H1 (cell line): Measurements from ENCODE around the gene TPSAB1.

ENCODE experiments used
- SUZ12 ChIP-seq: fragments of 200-600 bp; sonication (generic); IDR thresholded peaks from 2 replicates; pipeline ENCODE4 v1.6.1; 2012; ENCODE audit warnings: mild to moderate bottlenecking, inconsistent platforms, low read length, moderate library complexity, mixed read lengths
- TF ChIP-seq, protein P1 (sequence below), 3 experiments: IDR thresholded peaks; 1 replicate in 2 of 3; 2 replicates in 1 of 3; pipeline versions ENCODE4 v1.5.1 to v1.6.1; 2011; ENCODE audit warnings: low read length in 3 of 3, mild to moderate bottlenecking in 3 of 3, inconsistent platforms in 2 of 3, low read depth in 1 of 3, moderate library complexity in 1 of 3; ENCODE audit not compliant: insufficient read depth in 1 of 3; ENCODE audit errors: control extremely low read depth in 1 of 3

DNA sequence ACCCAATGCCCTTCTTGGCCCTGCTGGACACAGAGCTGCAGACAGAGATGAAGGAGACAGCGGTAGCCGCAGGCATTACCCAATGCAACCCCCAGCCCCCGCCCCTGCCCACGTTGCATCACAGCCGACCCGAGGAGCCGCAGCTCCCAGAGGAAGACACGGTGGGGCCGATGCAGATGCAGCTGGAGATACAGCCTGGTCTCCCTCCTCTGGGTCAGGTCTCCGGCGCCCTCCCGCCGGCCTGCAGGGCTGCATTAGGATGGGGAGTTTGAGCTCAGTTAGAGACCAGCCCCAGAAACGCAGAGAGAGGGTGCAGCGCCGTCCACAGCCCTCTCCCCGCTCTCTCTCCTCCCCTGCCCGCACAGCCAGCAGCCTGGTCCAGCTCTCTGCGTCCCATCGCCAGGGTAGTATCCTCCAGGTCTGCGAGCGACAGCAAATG, 49.6 kb downstream of the TPSAB1 start:
- TF ChIP-seq, protein P1, sequence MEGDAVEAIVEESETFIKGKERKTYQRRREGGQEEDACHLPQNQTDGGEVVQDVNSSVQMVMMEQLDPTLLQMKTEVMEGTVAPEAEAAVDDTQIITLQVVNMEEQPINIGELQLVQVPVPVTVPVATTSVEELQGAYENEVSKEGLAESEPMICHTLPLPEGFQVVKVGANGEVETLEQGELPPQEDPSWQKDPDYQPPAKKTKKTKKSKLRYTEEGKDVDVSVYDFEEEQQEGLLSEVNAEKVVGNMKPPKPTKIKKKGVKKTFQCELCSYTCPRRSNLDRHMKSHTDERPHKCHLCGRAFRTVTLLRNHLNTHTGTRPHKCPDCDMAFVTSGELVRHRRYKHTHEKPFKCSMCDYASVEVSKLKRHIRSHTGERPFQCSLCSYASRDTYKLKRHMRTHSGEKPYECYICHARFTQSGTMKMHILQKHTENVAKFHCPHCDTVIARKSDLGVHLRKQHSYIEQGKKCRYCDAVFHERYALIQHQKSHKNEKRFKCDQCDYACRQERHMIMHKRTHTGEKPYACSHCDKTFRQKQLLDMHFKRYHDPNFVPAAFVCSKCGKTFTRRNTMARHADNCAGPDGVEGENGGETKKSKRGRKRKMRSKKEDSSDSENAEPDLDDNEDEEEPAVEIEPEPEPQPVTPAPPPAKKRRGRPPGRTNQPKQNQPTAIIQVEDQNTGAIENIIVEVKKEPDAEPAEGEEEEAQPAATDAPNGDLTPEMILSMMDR (IDR thresholded peaks at IDR 0.05; ENCODE audit: control extremely low read depth in 1 of 3, insufficient read depth in 1 of 3, low read depth in 1 of 3, low read length in 3 of 3) = no peak
- TF ChIP-seq SUZ12 = no peak
